Activated T-cell treated with anti-CD3 and anti-CD28 coated beads for 24 hours (primary cell): ENCODE data around the gene PRCC.
"Not testable (repeated sequence)": the region's sequence is repeated elsewhere in the genome, so short reads cannot be mapped to it uniquely, and the experiment has no call there.

Experiments
- DNase-seq: peaks from one replicate; pipeline ENCODE4 v3.0.0-alpha.2; 2020; ENCODE audit warnings: low read depth

The PRCC gene

GRCh38 chr1:156744786-156745419, 22.4 kb upstream of the PRCC start:
- DNase-seq: no peak

- DNase-seq: no peak
Measured at GRCh38 chr1:156745881-156746280, 21.5 kb upstream of the PRCC start.

GRCh38 chr1:156746406-156746727, 21.0 kb upstream of the PRCC start:
- DNase-seq: no peak

GRCh38 chr1:156746728-156747631, 20.4 kb upstream of the PRCC start:
- DNase-seq: no peak

GRCh38 chr1:156747742-156748669, 19.3 kb upstream of the PRCC start:
- DNase-seq: no peak

- no peak for DNase-seq
Measured at GRCh38 chr1:156748670-156749418, 18.5 kb upstream of the PRCC start.

GRCh38 chr1:156749419-156750118, 17.8 kb upstream of the PRCC start:
- no peak for DNase-seq

- DNase-seq: no peak
Measured at GRCh38 chr1:156750191-156750672, 17.1 kb upstream of the PRCC start.

- no peak for DNase-seq
Measured at GRCh38 chr1:156750711-156751450, 16.5 kb upstream of the PRCC start.

- DNase-seq: no peak
Measured at GRCh38 chr1:156751451-156751756, 15.9 kb upstream of the PRCC start, which contains the start of gene HDGF. Gene HDGF, minus strand, starts transcription at chr1:156751675. Its CDS starts 246 bp downstream, at chr1:156751429.

- peak; percentile 98 for DNase-seq
Measured at GRCh38 chr1:156751757-156752481, 15.4 kb upstream of the PRCC start.

- DNase-seq: no peak
Measured at GRCh38 chr1:156752843-156753482, 14.4 kb upstream of the PRCC start.

GRCh38 chr1:156754219-156754618, 13.1 kb upstream of the PRCC start:
- no peak for DNase-seq

GRCh38 chr1:156755527-156755950, 11.8 kb upstream of the PRCC start:
- no peak for DNase-seq

- no peak for DNase-seq
Measured at GRCh38 chr1:156756355-156756754, 11.0 kb upstream of the PRCC start.

- not testable (repeated sequence) for DNase-seq
Measured at GRCh38 chr1:156757572-156758253, 9.6 kb upstream of the PRCC start.

- DNase-seq: no peak
Measured at GRCh38 chr1:156760092-156760795, 7.1 kb upstream of the PRCC start.

- DNase-seq: no peak
Measured at GRCh38 chr1:156760796-156761104, 6.6 kb upstream of the PRCC start.
